ENCODE results near the gene RARRES2.

RARRES2 gene

GRCh38 chr7:150376560-150376959 lies 35.1 kb upstream of the RARRES2 start:
- no peak for DNase-seq

GRCh38 chr7:150375662-150376521 lies 34.5 kb upstream of the RARRES2 start:
- DNase-seq, result peak; percentile 66

- no peak for DNase-seq
Measured at GRCh38 chr7:150374472-150374871, 33.0 kb upstream of the RARRES2 start.

GRCh38 chr7:150374026-150374425 lies 32.6 kb upstream of the RARRES2 start:
- DNase-seq, result no peak

GRCh38 chr7:150373049-150373801 lies 31.8 kb upstream of the RARRES2 start:
- no peak for DNase-seq

- no peak for DNase-seq
Measured at GRCh38 chr7:150372271-150373048, 31.0 kb upstream of the RARRES2 start.

- DNase-seq, result no peak
Measured at GRCh38 chr7:150371996-150372270, 30.5 kb upstream of the RARRES2 start.

- DNase-seq, result no peak
Measured at GRCh38 chr7:150371131-150371995, 29.9 kb upstream of the RARRES2 start.

- no peak for DNase-seq
Measured at GRCh38 chr7:150370612-150371071, 29.2 kb upstream of the RARRES2 start.

GRCh38 chr7:150369748-150370501 lies 28.5 kb upstream of the RARRES2 start:
- DNase-seq, result no peak

GRCh38 chr7:150368884-150369747 lies 27.7 kb upstream of the RARRES2 start:
- DNase-seq, result peak; percentile 80

- DNase-seq, result peak; percentile 89
Measured at GRCh38 chr7:150368096-150368883, 26.9 kb upstream of the RARRES2 start, which contains the start of gene REPIN1. Gene REPIN1, plus strand, starts transcription at chr7:150368822. Its CDS starts 890 bp downstream, at chr7:150369712.

- DNase-seq, result no peak
Measured at GRCh38 chr7:150367677-150368095, 26.3 kb upstream of the RARRES2 start.

GRCh38 chr7:150365673-150366398 lies 24.4 kb upstream of the RARRES2 start:
- no peak for DNase-seq

GRCh38 chr7:150365194-150365593 lies 23.8 kb upstream of the RARRES2 start:
- no peak for DNase-seq

- DNase-seq, result no peak
Measured at GRCh38 chr7:150363872-150364271, 22.4 kb upstream of the RARRES2 start.

- no peak for DNase-seq
Measured at GRCh38 chr7:150363370-150363769, 21.9 kb upstream of the RARRES2 start.

- DNase-seq, result no peak
Measured at GRCh38 chr7:150361807-150362621, 20.6 kb upstream of the RARRES2 start.

Data from CD4-positive, alpha-beta T cell treated with Interleukin-17A for 4 hours (primary cell).